ENCODE data around the gene PLA2G5. TPM values are rescaled to one million over a fixed set of nuclear protein-coding genes. Genes with fewer than 3 reads are reported as not detected.

PLA2G5 gene
- polyA plus RNA-seq, 1 donor (not counting 4 experiments of a cell fraction or from before 2014, with no cell fraction given), result 0.16 TPM

DNA sequence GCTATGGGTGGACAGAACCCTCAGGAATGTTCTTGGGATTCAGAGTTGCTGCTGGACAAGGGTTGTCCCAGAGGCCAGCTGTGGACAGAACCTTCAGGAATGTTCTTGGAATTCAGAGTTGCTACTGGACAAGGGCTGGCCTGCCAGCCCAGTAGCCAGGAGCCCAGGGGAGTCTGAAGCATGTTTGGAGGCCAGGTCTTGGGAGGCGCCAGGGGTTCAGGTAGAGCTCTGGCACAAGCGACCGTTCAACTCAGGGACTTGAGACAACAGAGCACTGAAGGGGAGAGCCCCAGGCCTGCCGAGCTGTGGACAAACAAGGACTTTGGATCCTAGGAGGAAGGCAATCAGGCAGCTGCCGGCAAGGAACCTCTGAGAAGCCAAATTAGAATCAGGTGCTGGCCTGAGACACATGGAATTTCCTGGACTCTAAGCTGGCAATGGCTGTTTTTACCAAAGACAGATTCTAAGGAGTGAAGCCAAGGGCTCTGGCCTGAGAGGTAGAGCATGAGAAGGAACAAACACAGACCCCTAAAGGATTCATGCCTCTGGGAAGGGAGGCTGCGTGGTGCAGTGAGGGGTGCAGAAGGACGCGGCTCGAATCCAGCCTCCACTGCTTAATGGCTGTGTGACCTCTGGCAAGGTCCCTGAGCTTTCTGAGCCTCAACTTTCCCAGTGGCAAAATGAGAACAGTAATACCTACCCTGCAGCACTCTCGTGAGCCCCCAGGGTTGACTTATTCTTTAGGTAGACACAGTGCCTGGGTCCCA is 13.4 kb downstream of the PLA2G5 start:
- Histone ChIP-seq H3K4me2 (ENCODE audit: control insufficient read depth, extremely low read depth, insufficient read depth, low read depth, low read length) (no peak overlapping the region), H2AFZ (ENCODE audit: control insufficient read depth, low read length) (no peak overlapping the region), H4K20me1 (ENCODE audit: control insufficient read depth, extremely low read depth, insufficient read depth, low read length) (no peaks in the 10 kb centered on the region), H3K4me1 (ENCODE audit: control insufficient read depth, extremely low read depth, insufficient read depth, low read length) (no peaks in the 10 kb centered on the region), H3K27ac (ENCODE audit: control insufficient read depth, insufficient read depth, low read length) (no peak overlapping the region), H3K36me3 (ENCODE audit: control insufficient read depth in 2 of 2, extremely low read depth in 1 of 2, insufficient read depth in 2 of 2, low read length in 2 of 2) (no peaks in the 10 kb centered on the region), H3K27me3 (ENCODE audit: control insufficient read depth, extremely low read depth, insufficient read depth, low read length) (peaks cover 22% of the 10 kb centered on the region), H3K9ac (ENCODE audit: control insufficient read depth, extremely low read depth, insufficient read depth, low read length) (no peak overlapping the region), H3K4me3 (ENCODE audit: control insufficient read depth in 2 of 3, extremely low read depth in 1 of 3, insufficient read depth in 2 of 3, low read depth in 1 of 3, low read length in 3 of 3) (no peak overlapping the region), H3K79me2 (ENCODE audit: control insufficient read depth, insufficient read depth, low read length) (no peaks in the 10 kb centered on the region), H3K9me1 (ENCODE audit: control insufficient read depth, extremely low read depth, insufficient read depth, low read length) (no peaks in the 10 kb centered on the region), H3K9me3 (ENCODE audit: control insufficient read depth, low read depth, low read length) (no peaks in the 10 kb centered on the region)
- DNase-seq (ENCODE audit: low read depth, low spot score) (no peak), FAIRE-seq (no peak)
- dilution Hi-C loops (cut with MboI; ENCODE audit: extremely low pct_ligation_motif_present, low sequenced_read_pairs), result no loop called here
- TF ChIP-seq CTCF (optimal IDR thresholded peaks at IDR 0.05 in 1 of 3, IDR thresholded peaks at IDR 0.05 in 1 of 3, conservative IDR thresholded peaks at IDR 0.05 in 1 of 3; ENCODE audit: extremely low read depth in 1 of 3, insufficient read depth in 2 of 3, low read length in 3 of 3) (no peak), EZH2 (IDR thresholded peaks at IDR 0.05; ENCODE audit: low read length) (no peak)

- H3K9me1 ChIP-seq (ENCODE audit: control insufficient read depth, extremely low read depth, insufficient read depth, low read length), result no peaks in the 10 kb centered on the region
- H3K9me3 ChIP-seq (ENCODE audit: control insufficient read depth, low read depth, low read length), result no peaks in the 10 kb centered on the region
- no peak overlapping the region for H2AFZ ChIP-seq (ENCODE audit: control insufficient read depth, low read length)
- DNase-seq (ENCODE audit: low read depth, low spot score) (no peak), FAIRE-seq (no peak)
- H3K27ac ChIP-seq (ENCODE audit: control insufficient read depth, insufficient read depth, low read length), result no peak overlapping the region
- H3K79me2 ChIP-seq (ENCODE audit: control insufficient read depth, insufficient read depth, low read length), result no peaks in the 10 kb centered on the region
- H3K4me1 ChIP-seq (ENCODE audit: control insufficient read depth, extremely low read depth, insufficient read depth, low read length), result no peaks in the 10 kb centered on the region
- dilution Hi-C loops (cut with MboI; ENCODE audit: extremely low pct_ligation_motif_present, low sequenced_read_pairs), result no loop called here
- no peak overlapping the region for H3K9ac ChIP-seq (ENCODE audit: control insufficient read depth, extremely low read depth, insufficient read depth, low read length)
- H3K4me3 ChIP-seq (ENCODE audit: control insufficient read depth in 2 of 3, extremely low read depth in 1 of 3, insufficient read depth in 2 of 3, low read depth in 1 of 3, low read length in 3 of 3), result no peak overlapping the region
- no peak overlapping the region for H3K4me2 ChIP-seq (ENCODE audit: control insufficient read depth, extremely low read depth, insufficient read depth, low read depth, low read length)
- H4K20me1 ChIP-seq (ENCODE audit: control insufficient read depth, extremely low read depth, insufficient read depth, low read length), result no peaks in the 10 kb centered on the region
- TF ChIP-seq CTCF (optimal IDR thresholded peaks at IDR 0.05 in 1 of 3, IDR thresholded peaks at IDR 0.05 in 1 of 3, conservative IDR thresholded peaks at IDR 0.05 in 1 of 3; ENCODE audit: extremely low read depth in 1 of 3, insufficient read depth in 2 of 3, low read length in 3 of 3), result no peak
- H3K27me3 ChIP-seq (ENCODE audit: control insufficient read depth, extremely low read depth, insufficient read depth, low read length), result peaks cover 4% of the 10 kb centered on the region
- H3K36me3 ChIP-seq (ENCODE audit: control insufficient read depth in 2 of 2, extremely low read depth in 1 of 2, insufficient read depth in 2 of 2, low read length in 2 of 2), result no peaks in the 10 kb centered on the region
Observed at GRCh38 chr1:20086800-20087199, 16.8 kb downstream of the PLA2G5 start.

All from keratinocyte (primary cell).